ENCODE data around the gene PGLYRP4. TPM values are rescaled to one million over a fixed set of nuclear protein-coding genes. Genes with fewer than 3 reads are reported as not detected.
A peak's percentile ranks its signal among the peaks of the same experiment; 100 is the strongest.

PGLYRP4 gene
- total RNA-seq, 2 donors from 2014 or later: not detected

DNA sequence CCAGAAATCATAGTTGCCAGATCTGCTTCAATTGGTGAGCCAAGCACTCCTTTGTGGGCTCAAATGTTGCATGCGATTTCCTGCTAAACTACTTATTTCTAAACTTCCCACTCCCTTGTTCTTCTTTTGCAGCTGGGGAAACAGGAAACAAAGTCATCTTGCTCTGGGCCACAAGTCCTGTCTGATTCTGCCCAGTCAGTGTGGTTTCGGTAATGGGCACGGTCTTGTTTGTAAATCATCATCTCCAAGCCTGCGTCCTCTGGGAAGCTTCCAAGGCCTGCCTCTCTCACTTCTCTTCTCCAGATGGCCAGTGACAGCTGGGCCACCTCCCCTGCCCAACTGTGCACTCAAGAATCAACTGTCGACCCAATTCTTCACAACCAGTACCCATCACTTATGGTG is 37.9 kb upstream of the PGLYRP4 start:
- peaks cover 6% of the 10 kb centered on the region for H3K9me3 ChIP-seq (ENCODE audit: control insufficient read depth, low read length)
- WGBS, 2 experiments (ENCODE audit: insufficient coverage in 1 of 2, insufficient read length in 1 of 2): 86 to 92% methylated on average over 5 of the region's 5 CpGs
- H3K27ac ChIP-seq (ENCODE audit: low read depth, low read length): no peak overlapping the region
- no peak overlapping the region for H3K4me3 Mint-ChIP-seq
- no peaks in the 10 kb centered on the region for H3K36me3 ChIP-seq (ENCODE audit: control insufficient read depth, insufficient read depth, low read length)
- H3K4me1 Mint-ChIP-seq: no peaks in the 10 kb centered on the region
- H3K4me1 ChIP-seq (ENCODE audit: control insufficient read depth, insufficient read depth, low read length): no peaks in the 10 kb centered on the region
- H3K27me3 ChIP-seq (ENCODE audit: control insufficient read depth, insufficient read depth, low read length, poor library complexity, severe bottlenecking): peaks cover 10% of the 10 kb centered on the region
- no peak overlapping the region for H3K9ac ChIP-seq (ENCODE audit: extremely low read depth, low read length, poor library complexity, severe bottlenecking)
- no peaks in the 10 kb centered on the region for H3K36me3 Mint-ChIP-seq (ENCODE audit: low read depth)
- peaks cover 8% of the 10 kb centered on the region for H3K9me3 Mint-ChIP-seq
- H3K4me3 ChIP-seq (ENCODE audit: low read length): no peak overlapping the region
- H3K27me3 Mint-ChIP-seq (ENCODE audit: insufficient read depth): peaks cover 17% of the 10 kb centered on the region
- TF ChIP-seq, protein P1, sequence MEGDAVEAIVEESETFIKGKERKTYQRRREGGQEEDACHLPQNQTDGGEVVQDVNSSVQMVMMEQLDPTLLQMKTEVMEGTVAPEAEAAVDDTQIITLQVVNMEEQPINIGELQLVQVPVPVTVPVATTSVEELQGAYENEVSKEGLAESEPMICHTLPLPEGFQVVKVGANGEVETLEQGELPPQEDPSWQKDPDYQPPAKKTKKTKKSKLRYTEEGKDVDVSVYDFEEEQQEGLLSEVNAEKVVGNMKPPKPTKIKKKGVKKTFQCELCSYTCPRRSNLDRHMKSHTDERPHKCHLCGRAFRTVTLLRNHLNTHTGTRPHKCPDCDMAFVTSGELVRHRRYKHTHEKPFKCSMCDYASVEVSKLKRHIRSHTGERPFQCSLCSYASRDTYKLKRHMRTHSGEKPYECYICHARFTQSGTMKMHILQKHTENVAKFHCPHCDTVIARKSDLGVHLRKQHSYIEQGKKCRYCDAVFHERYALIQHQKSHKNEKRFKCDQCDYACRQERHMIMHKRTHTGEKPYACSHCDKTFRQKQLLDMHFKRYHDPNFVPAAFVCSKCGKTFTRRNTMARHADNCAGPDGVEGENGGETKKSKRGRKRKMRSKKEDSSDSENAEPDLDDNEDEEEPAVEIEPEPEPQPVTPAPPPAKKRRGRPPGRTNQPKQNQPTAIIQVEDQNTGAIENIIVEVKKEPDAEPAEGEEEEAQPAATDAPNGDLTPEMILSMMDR (conservative IDR thresholded peaks at IDR 0.05): no peak
- DNase-seq: peak; percentile 14
- H3K27ac Mint-ChIP-seq: no peak overlapping the region

DNA sequence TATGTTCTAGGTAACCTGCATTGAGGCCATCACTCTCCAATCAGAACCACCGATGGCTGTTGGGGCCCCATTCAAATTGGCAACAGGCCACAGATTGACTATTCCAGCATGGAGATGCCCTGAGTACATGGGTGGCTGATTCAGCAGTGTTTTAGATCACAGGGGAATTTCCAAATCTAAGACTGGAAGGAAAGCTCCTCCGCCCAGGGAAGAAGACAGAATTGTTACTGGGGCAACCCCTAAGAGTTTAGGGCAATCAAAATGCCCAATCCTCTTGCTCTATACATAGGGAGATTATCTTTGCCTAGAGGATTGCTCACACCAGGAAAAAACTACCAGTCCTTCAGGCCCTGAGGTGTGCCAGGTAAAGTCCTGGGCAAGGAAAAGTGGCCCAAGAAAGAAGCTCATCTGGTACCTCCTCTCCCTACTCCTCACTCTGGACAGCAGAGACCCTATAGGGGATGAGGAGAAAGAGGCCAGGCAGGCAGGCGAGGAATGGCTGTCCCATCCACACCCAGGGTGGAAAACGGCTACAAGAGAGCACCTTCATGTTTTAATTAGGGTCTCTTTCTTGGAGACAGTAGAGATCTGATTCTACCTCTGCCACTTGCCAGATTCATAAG is 36.4 kb upstream of the PGLYRP4 start:
- Mint-ChIP-seq H3K27ac (no peak overlapping the region), H3K4me1 (no peaks in the 10 kb centered on the region), H3K9me3 (peaks cover 10% of the 10 kb centered on the region), H3K36me3 (ENCODE audit: low read depth) (no peaks in the 10 kb centered on the region), H3K27me3 (ENCODE audit: insufficient read depth) (peaks cover 18% of the 10 kb centered on the region), H3K4me3 (no peak overlapping the region)
- Histone ChIP-seq H3K36me3 (ENCODE audit: control insufficient read depth, insufficient read depth, low read length) (no peaks in the 10 kb centered on the region), H3K4me3 (ENCODE audit: low read length) (no peak overlapping the region), H3K27me3 (ENCODE audit: control insufficient read depth, insufficient read depth, low read length, poor library complexity, severe bottlenecking) (peaks cover 10% of the 10 kb centered on the region), H3K27ac (ENCODE audit: low read depth, low read length) (no peak overlapping the region), H3K9ac (ENCODE audit: extremely low read depth, low read length, poor library complexity, severe bottlenecking) (no peak overlapping the region), H3K9me3 (ENCODE audit: control insufficient read depth, low read length) (peaks cover 6% of the 10 kb centered on the region), H3K4me1 (ENCODE audit: control insufficient read depth, insufficient read depth, low read length) (no peaks in the 10 kb centered on the region)
- 83 to 87% methylated on average over 3 to 4 of the region's 4 CpGs for WGBS, 2 experiments (ENCODE audit: insufficient coverage in 1 of 2, insufficient read length in 1 of 2)
- DNase-seq: peak; percentile 17
- TF ChIP-seq, protein P1 (conservative IDR thresholded peaks at IDR 0.05): no peak

DNA sequence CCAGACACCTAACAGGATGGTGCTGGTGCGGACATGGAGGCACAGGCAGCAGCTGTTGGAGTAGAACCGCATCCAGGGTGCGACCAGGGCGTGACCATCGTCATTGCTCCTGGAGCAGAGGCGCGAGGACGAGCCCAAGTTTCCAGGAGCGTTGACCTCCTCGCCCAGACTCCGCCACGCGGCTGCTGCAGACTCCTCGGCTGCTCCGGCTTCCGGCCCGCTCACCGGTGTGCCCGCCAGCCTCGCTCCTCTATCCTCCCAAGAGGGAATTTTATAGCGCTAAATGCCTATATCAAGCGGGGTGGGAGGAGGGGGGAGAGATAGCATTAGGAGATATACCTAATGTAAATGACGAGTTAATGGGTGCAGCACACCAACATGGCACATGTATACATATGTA is 32.1 kb upstream of the PGLYRP4 start:
- Histone ChIP-seq H3K9ac (ENCODE audit: extremely low read depth, low read length, poor library complexity, severe bottlenecking) (no peak overlapping the region), H3K9me3 (ENCODE audit: control insufficient read depth, low read length) (peaks cover 6% of the 10 kb centered on the region), H3K4me3 (ENCODE audit: low read length) (no peak overlapping the region), H3K36me3 (ENCODE audit: control insufficient read depth, insufficient read depth, low read length) (no peaks in the 10 kb centered on the region), H3K4me1 (ENCODE audit: control insufficient read depth, insufficient read depth, low read length) (no peaks in the 10 kb centered on the region), H3K27ac (ENCODE audit: low read depth, low read length) (no peak overlapping the region), H3K27me3 (ENCODE audit: control insufficient read depth, insufficient read depth, low read length, poor library complexity, severe bottlenecking) (peaks cover 10% of the 10 kb centered on the region)
- 88 to 95% methylated on average over 19 to 22 of the region's 23 CpGs for whole genome bisulfite sequencing, 2 experiments (ENCODE audit: insufficient coverage in 1 of 2, insufficient read length in 1 of 2)
- H3K27me3 Mint-ChIP-seq (ENCODE audit: insufficient read depth): peaks cover 15% of the 10 kb centered on the region
- H3K4me1 Mint-ChIP-seq: no peaks in the 10 kb centered on the region
- no peaks in the 10 kb centered on the region for H3K36me3 Mint-ChIP-seq (ENCODE audit: low read depth)
- no peak overlapping the region for H3K4me3 Mint-ChIP-seq
- no peak overlapping the region for H3K27ac Mint-ChIP-seq
- peak; percentile 25 for DNase-seq
- H3K9me3 Mint-ChIP-seq: peaks cover 10% of the 10 kb centered on the region
- TF ChIP-seq, protein P1 (conservative IDR thresholded peaks at IDR 0.05): no peak

All from endodermal cell (in vitro differentiated cells).